NCI-H524 treated with DMSO at 0.1 percent for 48 hours (cell line): ENCODE data around the gene USP24.
"Not testable (repeated sequence)": the region's sequence is repeated elsewhere in the genome, so short reads cannot be mapped to it uniquely, and the experiment has no call there.

Experiments
- DNase-seq: peaks from one replicate; lab custom pipeline; 2025; lab: John Stamatoyannopoulos, UW

Gene USP24

DNA sequence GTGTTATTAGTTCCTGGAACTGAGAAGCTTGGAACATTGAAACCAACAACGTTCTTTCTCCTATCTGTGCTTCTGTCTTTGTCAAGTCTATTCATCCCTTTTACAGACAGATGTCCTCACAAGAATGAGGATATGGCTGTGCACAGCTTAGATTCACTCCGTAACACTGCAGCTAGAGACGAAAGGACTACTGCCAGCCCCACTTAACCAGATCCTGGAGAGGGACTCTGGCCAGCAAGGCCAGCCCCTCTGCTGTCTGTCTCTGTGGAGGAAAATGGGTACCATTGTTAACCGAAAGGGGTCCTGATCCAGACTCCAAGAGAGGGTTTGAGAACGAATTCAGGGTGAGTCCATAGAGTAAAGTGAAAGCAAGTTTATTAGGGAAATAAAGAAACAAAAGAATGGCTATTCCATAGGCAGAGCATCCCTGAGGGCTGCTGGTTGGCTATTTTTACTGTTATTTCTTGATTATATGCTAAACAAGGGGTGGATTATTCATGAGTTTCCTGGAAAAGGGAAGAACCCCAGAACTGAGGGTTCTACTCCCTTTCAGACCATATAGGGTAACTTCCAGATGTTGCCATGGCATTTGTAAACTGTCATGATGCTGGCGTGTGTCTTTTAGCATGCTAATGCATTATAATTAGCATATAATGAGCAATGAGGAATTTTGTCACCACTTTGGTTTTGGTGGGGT is 17.4 kb upstream of the USP24 start:
- no peak for DNase-seq

DNA sequence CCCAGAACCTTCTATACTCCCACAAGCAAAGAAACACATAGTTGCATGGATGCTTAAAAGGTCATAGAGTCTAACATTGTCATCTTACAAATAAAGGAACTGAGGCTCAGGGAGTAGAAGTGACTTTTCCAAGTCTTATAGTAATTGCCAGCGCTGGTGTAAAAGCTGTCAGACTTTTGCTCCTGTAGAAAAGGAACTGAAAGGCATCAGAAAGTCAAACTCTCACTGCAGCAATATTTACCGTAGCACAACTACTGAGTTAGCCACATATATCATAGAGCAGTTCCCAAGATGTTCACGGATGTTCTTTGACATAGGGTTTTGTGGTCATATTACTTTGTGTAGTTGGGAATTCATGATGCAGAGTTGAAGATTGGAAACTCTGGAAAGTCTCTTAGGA is 16.6 kb upstream of the USP24 start:
- DNase-seq, result no peak

DNA sequence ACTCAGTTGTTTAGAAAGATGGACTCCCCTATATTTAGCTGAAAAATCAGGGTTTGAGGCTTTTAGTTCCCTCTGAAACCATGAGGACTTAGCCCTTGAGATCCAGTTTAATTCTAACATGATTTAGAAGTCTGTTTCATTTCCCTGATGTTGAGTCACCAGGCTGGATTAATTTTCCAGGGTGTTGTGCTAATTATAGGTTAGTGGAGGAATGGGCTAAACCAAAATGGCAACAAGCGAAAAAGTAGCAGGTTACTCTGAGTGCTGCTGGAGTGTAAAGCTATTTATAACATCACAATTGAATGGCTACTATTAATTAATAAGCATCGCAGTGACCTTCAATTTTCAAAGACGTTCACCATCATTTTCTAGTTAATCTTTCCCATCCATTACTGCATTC is 15.5 kb upstream of the USP24 start:
- no peak for DNase-seq

DNA sequence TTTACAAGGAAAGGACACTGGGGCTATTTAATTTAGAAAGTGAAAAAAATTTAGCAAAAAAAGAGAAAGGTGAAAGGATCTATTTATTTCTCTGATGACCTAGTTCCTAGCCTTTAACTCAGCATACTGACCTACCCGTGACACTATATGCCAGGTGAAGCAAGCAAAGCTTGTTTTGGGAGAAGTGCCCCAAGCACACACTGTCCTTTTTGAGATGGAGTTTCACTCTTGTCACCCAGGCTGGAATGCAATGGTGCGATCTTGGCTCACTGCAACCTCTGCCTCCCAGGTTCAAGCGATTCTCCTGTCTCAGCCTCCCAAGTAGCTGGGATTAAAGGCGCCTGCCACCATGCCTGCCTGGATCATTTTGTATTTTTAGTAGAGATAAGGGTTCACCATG is 14.6 kb upstream of the USP24 start:
- not testable (repeated sequence) for DNase-seq

DNA sequence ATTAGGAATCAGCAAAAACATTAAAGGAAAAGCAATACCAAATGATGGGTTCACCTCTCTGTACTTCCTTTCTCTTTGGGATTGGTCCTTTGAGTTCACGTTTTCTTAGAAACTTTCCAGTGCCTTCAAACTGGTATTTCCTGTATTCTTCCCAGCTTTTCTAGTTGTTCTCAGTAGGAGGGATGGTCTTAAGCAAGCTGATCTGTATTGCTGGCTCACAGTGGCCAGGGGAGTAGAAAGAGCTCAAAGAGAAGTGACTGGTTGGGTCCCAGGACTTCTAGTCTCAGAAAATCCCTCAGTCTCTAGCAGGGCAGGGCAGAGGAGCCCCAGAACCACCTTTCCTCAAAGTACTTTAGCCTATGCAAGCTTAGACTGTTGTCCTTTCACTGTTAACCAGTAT is 10.1 kb upstream of the USP24 start:
- no peak for DNase-seq

DNA sequence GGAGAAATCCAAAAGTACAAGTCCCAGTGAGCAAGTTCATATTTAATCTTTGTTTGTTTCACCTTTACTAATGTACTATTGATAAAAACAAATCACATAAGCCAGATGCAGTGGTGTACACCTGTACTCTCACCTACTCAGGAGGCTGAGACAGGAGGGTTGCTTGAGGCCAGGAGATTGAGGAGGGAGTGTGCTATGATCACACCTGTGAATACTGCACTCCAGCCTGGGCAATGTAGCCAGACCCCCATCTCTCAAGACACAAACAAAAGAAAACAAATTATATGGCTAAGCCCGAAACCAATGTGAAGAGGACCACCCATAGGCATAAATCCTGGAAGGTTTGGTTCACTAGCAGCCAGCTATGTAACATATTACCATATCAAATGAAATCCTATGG is 9.6 kb upstream of the USP24 start:
- no peak for DNase-seq

DNA sequence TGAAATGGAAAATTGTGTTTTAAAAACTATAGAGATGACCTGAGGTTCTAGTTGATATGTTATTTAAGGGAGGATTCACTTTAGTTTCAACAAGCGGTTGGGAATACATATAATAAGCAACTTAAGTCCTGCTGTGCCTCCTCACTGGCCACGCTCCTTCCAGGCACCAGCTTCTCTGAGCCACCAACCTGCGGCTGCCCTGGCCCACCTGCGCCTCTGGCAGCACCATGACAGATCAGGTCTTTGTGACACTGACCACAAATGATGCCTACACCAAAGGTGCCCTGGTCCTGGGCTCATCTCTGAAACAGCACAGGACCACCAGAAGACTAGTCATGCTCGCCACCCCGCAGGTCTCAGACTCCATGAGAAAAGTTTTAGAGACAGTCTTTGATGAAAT is 7.0 kb upstream of the USP24 start:
- DNase-seq, result no peak

DNA sequence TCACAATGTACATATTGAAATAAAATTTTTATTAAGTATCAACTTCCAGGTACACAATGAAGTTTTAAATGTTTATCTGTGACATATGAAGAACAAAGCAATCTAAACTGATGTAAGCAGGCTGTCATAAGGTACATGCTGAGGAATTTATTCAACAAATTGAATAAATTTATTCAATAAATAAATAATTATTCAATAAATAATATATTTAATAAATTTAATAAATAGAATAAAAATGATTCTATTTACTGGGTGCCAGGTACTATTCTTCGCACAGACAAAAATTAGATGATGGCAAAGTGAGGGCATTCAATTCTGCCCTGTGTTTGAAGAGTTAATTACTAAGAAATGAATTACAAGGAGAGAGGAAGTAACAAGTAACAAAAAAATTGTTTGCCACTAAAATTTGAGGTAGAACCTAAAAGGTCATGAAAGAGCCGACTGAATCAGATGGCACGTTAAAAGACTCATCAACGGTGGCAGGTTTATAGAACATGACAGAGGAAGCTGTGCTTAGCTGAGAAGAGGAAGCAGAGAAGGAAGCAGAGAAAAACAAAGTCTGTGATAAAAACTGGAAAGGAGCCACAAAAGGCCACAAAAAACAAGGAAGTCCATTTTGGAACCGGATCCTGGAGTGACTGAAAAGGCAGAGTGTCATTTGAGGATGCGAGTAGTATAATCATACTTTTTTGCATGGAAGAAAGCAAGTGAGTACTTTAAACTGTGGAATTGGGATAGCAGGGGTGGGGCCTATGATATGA is 2.2 kb upstream of the USP24 start:
- DNase-seq, result no peak

DNA sequence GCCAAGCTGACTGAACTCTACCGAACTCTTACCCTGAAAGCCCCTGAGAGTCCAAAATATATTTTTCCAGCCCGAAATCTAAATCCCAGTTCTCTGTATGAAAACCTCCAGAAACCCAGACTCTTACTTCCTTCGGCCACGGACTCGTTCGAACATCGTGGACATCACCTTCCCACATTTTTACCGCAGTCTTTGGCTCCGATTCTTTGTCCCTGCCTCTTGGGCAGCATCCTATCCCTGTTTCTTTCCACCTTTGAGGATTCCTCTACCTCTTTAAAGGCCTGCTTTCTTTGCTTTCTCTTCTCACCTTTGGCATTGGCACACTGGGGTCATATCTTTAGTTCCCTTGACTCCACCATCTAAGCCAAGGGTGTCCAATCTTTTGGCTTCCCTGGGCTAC is 932 bp upstream of the USP24 start:
- DNase-seq, result no peak

DNA sequence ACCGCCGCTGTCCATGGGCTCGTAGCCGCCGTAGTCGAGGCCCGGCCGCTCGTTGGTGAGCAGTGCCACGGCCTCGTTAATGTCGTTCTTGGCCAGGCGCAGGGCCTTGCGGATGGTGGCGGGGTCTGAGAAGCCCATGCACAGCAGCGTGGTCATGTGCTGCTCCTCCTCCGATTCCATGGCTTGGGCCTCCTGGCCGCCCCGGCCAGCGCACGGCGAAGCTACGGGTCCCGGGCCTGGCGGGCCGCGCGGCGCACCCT is 300 bp downstream of the USP24 start:
- DNase-seq, result no peak

DNA sequence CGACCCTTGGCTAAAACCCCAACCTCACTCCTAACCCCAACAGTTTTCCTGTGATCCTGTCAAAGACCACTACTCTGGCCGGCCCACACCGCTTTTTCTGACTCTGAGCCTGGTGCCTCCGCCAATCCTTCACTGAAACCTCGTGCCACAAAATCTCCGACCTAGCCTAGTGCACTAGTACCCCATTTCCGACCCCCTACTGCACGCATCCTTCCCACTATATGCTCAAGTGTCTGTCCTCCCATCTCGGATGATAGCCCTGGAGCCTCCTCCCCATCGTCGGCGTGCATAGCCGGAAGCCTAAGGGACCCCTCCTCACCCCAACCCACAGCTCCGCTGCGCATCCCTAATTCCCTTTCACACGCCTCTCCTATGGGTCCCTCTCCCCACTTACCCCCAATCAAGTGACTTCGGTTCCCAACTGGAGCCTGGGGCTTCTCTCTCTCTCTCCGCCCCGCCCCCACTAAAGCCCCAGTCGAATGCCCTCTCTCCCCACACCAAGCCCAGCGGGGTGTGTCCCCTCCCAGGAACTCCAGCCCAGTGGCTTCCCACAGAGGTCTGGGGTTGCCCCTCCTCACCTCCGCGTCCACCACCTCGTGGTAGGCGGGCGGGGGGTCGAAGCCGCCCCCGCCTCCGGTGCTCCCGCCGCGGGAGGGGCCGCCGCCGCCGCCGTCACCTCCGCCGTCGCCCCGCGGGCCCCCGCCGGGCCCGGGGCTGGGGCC is 791 bp downstream of the USP24 start:
- no peak for DNase-seq

DNA sequence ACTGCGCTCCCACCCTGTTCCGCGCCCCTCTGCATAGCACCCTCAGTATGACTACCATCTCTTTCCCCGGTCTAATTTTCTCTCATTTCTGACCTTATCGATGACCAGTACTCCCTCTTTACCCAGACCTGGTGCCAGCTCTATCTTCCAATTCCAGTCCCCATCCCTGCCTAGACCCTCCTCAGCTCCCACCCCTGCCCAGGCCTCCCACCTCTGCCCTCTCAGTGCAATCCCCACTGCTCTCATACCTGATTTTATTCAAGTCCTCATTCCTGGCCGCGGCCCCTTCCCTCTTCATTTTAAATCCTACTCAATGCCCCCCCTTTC is 1.3 kb downstream of the USP24 start:
- DNase-seq, result no peak

DNA sequence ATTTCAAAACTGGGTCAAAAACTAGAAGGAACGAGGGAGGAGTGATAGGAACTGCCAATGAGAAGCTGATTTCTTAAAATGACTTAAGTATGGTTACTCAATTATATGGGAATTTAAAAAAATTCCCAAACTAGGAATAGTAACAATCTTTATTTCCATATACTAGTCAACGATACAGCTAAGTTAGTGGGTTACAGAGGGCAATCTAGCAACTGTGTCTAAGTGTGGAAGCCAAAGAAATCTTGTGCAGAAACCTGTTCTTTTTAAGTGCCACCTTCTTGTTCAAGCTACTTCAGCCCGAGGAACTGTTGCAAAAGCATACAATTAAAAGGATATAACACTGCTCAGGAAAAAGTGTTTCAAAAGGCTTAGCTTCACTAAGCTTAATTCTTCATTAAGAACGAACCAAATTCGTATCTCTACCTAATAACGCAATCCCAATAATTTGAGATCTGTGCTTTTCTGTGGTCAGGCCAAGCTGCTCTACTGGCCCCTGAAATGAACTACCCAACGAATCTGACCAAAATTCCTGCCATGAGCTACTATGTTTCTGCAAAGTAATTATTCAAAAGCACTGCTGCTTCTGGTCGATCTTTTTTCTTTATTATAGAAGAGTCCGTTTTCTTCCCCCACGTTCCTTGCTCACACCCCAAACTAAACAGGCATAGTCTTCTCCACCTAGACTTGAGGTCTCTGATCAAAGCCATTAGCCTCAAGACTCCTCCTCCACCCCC is 1.8 kb downstream of the USP24 start:
- DNase-seq, result no peak

DNA sequence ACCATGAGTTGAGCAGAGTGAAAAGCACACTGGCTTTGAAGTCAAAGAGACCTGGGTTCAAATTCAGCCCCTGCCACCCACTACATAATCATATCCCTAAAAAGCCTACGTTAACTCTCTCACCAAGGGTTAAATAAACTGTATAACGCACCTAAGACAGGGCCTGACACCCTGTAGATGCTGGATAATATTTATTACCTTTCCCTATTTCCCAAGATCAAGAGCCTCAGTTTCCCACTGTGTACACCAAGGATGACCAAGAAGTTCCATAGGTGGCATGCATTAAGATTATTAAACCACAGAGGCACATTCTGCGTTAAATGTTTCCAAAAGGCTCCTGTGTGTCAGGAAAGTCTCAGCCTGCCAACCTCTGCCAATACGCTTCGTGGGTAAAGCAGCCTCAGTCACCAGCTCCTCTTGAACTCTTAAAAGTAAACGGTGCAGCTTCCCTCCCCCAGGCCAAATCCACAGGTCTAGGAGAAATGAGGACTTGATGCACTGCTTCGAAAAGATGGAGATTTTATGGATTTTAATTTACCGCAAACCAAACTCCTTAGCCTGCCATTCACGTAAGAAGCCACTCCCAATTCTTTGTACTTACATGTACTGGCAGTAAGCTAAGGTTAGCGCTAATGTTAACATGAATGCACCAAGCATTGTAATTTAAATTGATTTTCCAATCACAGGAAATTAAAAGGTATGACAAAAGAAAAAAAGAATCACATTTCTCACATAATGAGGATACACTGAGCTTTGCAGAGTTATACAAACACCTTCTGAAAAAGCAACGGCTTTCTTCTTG is 2.6 kb downstream of the USP24 start:
- DNase-seq, result no peak

DNA sequence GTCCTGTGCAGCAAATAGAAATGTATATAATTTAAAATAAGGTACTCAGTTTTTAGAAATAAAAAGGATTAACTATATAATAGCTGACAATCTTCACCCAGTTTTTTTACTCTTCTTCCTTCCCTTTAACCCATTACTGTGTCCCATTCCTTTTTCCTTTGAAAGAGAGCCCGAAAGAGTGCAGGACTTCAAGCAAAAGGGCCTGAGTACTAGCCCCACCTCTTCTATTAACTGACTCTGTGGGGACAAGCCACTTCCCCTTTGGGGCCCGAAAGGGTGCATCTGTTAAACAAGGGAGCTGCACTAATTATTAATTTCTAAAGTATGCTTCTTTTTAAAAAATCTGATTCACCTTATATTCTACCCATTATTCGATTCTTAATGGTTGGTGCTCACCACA is 3.3 kb downstream of the USP24 start:
- no peak for DNase-seq

DNA sequence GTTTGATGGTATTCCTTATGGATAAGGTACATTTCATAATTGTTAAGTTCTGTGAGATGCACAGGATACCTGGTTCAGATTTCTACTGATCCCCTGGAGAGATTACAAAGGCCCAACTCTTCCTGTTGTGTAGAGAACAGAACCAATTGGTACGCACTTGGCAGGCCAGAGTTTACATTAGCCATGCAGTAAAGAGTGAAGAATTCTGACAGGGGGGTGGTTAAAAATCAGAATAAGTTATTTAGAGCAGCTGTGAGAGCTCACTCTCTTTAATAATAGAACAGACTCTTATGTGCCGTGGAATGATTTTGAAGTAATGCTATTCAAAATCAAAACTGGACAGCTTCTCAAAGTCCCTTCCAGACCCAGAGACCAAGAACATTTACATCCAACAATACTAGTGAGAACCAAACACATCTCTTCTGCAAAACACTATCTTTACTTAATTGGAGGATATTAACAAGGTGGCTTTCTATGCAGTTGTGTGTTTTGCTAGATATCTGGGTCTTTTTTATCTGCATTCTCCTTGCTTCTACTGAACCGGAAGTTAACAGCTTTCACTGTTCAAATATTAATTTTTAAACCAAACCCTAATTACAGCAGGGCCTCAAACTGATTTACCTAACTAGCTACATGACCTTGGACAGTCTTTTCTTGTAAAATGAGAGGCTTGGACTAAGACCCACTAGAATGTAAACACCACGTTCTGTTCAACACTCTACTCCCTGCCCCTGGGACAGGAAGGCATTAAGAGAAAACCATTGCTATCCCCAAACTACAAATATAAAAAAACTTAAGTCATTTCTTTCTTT is 4.0 kb downstream of the USP24 start:
- DNase-seq, result no peak

DNA sequence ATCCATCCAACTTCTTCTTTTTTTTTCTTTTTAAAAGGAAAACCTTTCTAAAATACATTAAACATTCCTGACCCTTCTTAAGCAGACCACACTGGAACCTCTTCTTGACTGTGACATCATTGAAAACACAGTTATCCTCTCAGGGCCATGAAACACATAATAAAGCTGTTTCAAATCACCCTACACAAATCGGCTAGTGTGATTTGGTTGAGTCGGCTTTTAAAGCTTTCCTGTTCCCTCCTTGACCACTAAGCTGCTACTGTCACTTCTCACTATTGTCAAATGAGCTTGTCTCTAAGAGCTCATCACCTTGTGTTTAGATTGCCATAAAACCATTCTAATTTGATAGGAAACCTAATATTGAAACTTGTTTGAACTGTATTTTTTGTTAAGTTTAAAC is 5.9 kb downstream of the USP24 start:
- DNase-seq, result no peak

DNA sequence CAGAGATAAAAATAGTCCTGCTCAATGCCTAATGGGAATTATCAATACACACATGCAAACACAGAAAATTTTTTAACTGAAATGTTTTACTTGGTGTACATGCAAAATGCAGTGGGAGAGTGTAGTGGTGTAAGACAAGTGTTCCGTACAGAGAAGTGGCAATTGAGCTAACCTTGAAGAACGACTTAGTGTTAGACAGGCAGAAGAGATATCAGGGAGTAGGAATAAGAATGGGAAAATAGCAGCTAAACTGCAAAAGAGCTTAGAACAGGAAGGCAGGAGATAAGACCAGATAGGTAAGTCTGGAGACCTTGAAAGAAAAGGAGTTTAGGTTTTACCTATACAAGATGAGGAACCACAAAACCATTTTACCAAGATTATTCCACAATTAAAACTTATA is 9.0 kb downstream of the USP24 start:
- no peak for DNase-seq

DNA sequence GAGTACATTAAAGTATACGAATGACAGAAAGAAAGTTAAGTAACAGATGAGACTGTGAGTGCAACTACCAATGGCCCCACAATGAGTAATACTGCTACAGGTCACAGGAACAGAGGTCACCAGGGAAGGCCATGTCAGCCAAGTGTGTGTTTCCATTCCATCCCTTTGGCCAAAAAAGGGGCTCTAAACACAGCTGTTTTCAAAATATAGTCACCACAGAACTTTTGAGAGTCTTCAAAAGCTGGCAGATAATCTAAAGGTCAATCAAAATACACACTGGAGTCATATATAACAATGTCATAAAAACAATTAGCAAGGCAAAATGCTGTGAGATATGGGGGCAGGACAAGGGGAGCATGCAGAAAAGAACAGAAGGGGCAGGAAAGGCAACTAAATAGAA is 10.2 kb downstream of the USP24 start:
- DNase-seq, result no peak

DNA sequence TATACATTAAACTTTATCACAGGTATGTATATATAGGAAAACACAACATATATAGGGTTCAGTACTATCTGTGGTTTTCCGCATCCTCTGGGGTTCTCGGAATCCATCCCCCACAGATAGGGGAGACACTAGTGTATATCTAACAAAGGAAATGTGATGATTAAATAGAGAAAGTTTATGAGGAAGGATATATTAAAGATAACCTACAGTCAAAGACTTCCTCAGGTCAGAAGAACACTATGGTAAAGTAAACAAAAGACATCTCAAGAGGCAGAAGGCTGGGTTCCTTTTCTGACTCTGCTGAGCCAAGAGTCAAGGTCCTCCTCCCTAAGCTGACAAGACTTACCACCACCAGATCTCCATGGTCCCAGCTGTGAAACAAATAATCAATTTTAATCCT is 12.1 kb downstream of the USP24 start:
- DNase-seq, result no peak

DNA sequence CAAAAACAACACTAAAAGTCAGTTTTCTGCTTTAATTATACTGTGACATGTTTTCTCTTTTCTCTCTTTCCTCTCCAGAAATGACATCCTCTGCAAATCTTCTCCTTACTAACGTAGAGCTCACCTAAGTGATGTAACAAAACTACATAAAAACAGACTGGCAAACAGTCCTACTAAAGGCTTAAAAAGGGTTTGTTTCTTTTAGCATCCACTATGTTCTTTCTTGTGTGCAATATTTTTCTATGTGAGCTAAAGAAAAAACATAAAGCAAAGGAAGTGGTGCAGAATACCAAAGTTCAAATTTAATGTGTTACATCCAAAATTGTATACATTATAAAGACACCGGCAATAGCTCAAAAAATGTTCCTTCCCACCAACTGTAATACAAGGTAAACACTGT is 14.5 kb downstream of the USP24 start:
- DNase-seq, result no peak
